Measurements from ENCODE around the gene KCNMA1.

Gene KCNMA1

DNA sequence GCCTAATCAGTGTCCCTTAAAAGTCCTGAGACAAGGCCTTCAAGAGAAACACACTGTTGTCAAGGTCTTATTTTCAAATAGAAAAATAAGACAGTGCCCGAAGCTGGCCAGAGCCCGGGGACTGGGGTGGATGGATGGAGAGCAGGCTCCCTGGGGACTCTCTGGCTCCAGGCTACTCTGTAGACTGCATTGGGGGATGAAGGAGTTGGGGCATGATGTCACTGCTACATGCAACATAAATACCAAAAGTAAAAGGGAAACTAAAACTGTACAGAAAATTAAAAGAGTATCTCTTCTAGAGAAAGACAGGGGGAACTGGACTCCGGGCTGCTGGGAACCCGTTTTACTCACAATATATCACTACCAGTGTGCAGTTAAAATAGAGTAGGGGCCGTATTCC is 629.8 kb downstream of the KCNMA1 start:
- Histone ChIP-seq H3K36me3 (ENCODE audit: insufficient read depth) (no peaks in the 10 kb centered on the region), H3K4me3 (IDR thresholded peaks at IDR 0.05; ENCODE audit: insufficient read depth, low read depth, low read length) (no peak overlapping the region), H3K4me1 (ENCODE audit: low read depth, poor library complexity, severe bottlenecking) (no peaks in the 10 kb centered on the region), H3K9ac (no peak overlapping the region), H3K4me2 (no peak overlapping the region), H3K79me2 (ENCODE audit: insufficient read depth, low read depth) (no peaks in the 10 kb centered on the region), H3K27me3 (ENCODE audit: insufficient read depth, low read depth) (no peaks in the 10 kb centered on the region), H3K27ac (no peak overlapping the region), H2AFZ (ENCODE audit: low read depth) (no peak overlapping the region), H4K20me1 (ENCODE audit: insufficient read depth) (no peaks in the 10 kb centered on the region)
- TF ChIP-seq, protein P1, sequence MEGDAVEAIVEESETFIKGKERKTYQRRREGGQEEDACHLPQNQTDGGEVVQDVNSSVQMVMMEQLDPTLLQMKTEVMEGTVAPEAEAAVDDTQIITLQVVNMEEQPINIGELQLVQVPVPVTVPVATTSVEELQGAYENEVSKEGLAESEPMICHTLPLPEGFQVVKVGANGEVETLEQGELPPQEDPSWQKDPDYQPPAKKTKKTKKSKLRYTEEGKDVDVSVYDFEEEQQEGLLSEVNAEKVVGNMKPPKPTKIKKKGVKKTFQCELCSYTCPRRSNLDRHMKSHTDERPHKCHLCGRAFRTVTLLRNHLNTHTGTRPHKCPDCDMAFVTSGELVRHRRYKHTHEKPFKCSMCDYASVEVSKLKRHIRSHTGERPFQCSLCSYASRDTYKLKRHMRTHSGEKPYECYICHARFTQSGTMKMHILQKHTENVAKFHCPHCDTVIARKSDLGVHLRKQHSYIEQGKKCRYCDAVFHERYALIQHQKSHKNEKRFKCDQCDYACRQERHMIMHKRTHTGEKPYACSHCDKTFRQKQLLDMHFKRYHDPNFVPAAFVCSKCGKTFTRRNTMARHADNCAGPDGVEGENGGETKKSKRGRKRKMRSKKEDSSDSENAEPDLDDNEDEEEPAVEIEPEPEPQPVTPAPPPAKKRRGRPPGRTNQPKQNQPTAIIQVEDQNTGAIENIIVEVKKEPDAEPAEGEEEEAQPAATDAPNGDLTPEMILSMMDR (conservative IDR thresholded peaks at IDR 0.05; ENCODE audit: low read depth, low read length), result no peak

DNA sequence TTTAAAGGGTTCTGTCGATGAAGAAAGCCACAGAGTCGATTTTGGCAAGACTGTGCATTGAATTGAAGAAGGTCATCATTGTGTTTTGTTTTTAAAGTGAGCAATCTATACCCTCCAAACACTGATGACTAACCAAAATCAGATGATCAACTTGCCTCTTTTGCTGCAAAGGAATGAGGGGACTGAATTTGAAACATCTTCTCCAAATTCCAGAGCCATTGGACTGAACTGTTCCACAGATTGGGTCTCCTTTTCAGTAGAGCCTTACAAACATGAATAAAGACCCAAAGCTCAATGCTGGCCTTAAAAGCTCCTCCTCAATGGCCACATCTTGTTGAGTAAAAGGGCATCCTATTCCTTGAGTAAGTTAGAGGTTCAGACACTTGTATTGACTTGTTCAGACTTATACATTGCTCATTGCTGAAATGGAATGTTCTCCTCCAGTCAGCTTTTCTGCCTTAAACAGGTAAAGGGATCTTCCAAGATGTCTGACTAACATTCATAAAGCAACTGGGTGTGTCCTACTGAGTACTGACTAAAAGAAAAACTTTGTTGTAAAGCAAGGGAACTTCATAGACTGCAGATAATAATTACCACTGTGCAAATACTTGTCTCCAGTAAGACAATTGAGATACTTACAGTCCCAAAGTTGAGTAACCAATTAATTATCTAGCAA is 630.6 kb downstream of the KCNMA1 start:
- no peak overlapping the region for H3K4me3 ChIP-seq (IDR thresholded peaks at IDR 0.05; ENCODE audit: insufficient read depth, low read depth, low read length)
- no peak overlapping the region for H3K4me2 ChIP-seq
- no peaks in the 10 kb centered on the region for H4K20me1 ChIP-seq (ENCODE audit: insufficient read depth)
- no peaks in the 10 kb centered on the region for H3K27me3 ChIP-seq (ENCODE audit: insufficient read depth, low read depth)
- H2AFZ ChIP-seq (ENCODE audit: low read depth), result no peak overlapping the region
- TF ChIP-seq, protein P1 (conservative IDR thresholded peaks at IDR 0.05; ENCODE audit: low read depth, low read length), result no peak
- H3K36me3 ChIP-seq (ENCODE audit: insufficient read depth), result no peaks in the 10 kb centered on the region
- no peak overlapping the region for H3K27ac ChIP-seq
- no peaks in the 10 kb centered on the region for H3K4me1 ChIP-seq (ENCODE audit: low read depth, poor library complexity, severe bottlenecking)
- no peak overlapping the region for H3K9ac ChIP-seq
- H3K79me2 ChIP-seq (ENCODE audit: insufficient read depth, low read depth), result no peaks in the 10 kb centered on the region

DNA sequence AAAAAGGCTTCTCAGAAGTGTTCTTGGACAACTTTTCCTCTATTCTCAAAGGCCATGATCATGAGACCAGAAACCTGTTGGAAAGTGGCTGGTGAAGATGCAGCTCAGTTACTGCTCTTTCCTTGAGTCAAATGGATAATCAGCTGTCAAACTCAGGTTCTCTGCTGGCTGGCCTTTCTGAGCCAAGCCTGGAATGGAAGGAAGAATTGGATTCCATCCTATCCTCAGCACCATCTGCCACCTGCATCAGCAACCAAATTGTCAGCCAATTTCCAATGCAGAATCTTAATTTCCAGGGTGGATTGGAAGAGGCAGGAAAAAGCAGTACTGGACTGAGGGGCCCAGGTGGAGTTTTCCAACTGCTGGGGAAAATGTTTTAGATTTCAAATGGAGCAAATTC is 631.7 kb downstream of the KCNMA1 start:
- Histone ChIP-seq H3K9ac (no peak overlapping the region), H3K4me1 (ENCODE audit: low read depth, poor library complexity, severe bottlenecking) (no peaks in the 10 kb centered on the region), H3K27ac (no peak overlapping the region), H2AFZ (ENCODE audit: low read depth) (no peak overlapping the region), H3K4me2 (no peak overlapping the region), H3K27me3 (ENCODE audit: insufficient read depth, low read depth) (no peaks in the 10 kb centered on the region), H3K36me3 (ENCODE audit: insufficient read depth) (no peaks in the 10 kb centered on the region), H4K20me1 (ENCODE audit: insufficient read depth) (no peaks in the 10 kb centered on the region), H3K79me2 (ENCODE audit: insufficient read depth, low read depth) (no peaks in the 10 kb centered on the region), H3K4me3 (IDR thresholded peaks at IDR 0.05; ENCODE audit: insufficient read depth, low read depth, low read length) (no peak overlapping the region)
- TF ChIP-seq, protein P1 (conservative IDR thresholded peaks at IDR 0.05; ENCODE audit: low read depth, low read length), result no peak

DNA sequence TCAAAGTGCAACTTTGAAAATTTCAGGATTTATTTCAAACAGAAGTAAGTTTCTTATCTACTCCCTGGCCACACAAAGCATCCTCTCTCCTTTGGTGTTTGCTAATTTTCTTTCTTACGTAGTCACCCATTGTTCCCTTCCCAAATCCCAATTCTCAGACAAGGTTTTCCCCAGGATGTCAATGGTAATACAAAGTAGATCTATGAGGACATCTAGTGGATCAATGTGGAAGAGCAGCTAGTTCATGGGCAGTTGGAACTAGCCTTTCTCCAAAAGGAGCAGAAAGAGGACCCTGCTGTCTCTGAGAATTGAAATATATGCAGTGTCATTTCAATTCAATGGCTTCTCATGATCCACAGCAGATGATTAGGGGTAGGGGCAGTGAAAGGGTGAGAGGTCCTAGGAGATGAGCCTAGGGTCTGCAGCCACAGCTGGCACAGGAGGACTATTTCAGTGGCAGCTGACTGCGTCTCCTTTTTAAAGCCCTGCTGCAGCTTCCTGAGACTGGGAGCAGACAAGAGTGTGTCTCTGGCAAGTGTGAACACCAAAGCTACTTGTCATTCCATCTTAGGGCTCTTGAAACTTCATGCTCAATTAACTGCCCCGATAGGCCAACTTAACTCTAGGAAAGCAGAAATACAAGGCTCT is 632.6 kb downstream of the KCNMA1 start:
- no peak overlapping the region for H2AFZ ChIP-seq (ENCODE audit: low read depth)
- TF ChIP-seq, protein P1 (conservative IDR thresholded peaks at IDR 0.05; ENCODE audit: low read depth, low read length), result peak; percentile 82
- H3K9ac ChIP-seq, result no peak overlapping the region
- H3K27ac ChIP-seq, result no peak overlapping the region
- H3K4me3 ChIP-seq (IDR thresholded peaks at IDR 0.05; ENCODE audit: insufficient read depth, low read depth, low read length), result no peak overlapping the region
- no peaks in the 10 kb centered on the region for H3K27me3 ChIP-seq (ENCODE audit: insufficient read depth, low read depth)
- H3K36me3 ChIP-seq (ENCODE audit: insufficient read depth), result no peaks in the 10 kb centered on the region
- no peaks in the 10 kb centered on the region for H4K20me1 ChIP-seq (ENCODE audit: insufficient read depth)
- H3K4me1 ChIP-seq (ENCODE audit: low read depth, poor library complexity, severe bottlenecking), result no peaks in the 10 kb centered on the region
- no peaks in the 10 kb centered on the region for H3K79me2 ChIP-seq (ENCODE audit: insufficient read depth, low read depth)
- H3K4me2 ChIP-seq, result no peak overlapping the region

Measured in KMS-11 (cell line).